GM18873 (cell line): Measurements from ENCODE around the gene ADIPOR1.
A peak's percentile ranks its signal among the peaks of the same experiment; 100 is the strongest.
"Not testable (repeated sequence)": the region's sequence is repeated elsewhere in the genome, so short reads cannot be mapped to it uniquely, and the experiment has no call there.

Source experiments
- ATAC-seq: cut with Tn5 transposase; IDR thresholded peaks from one replicate; pipeline ENCODE4 v1.9.1; 2021; ENCODE audit warnings: mild to moderate bottlenecking, moderate library complexity, moderate number of reproducible peaks; ENCODE audit not compliant: unreplicated experiment, low FRiP score

Gene ADIPOR1, protein sequence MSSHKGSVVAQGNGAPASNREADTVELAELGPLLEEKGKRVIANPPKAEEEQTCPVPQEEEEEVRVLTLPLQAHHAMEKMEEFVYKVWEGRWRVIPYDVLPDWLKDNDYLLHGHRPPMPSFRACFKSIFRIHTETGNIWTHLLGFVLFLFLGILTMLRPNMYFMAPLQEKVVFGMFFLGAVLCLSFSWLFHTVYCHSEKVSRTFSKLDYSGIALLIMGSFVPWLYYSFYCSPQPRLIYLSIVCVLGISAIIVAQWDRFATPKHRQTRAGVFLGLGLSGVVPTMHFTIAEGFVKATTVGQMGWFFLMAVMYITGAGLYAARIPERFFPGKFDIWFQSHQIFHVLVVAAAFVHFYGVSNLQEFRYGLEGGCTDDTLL

GRCh38 chr1:202957733-202958543 is at the start of gene ADIPOR1:
Gene ADIPOR1, minus strand, starts transcription at chr1:202958312. Its CDS starts 7,242 bp downstream, at chr1:202951070.
- ATAC-seq = peak; percentile 77

GRCh38 chr1:203006948-203007871 is 49.1 kb upstream of the ADIPOR1 start, which contains the start of gene TMEM183A:
Gene TMEM183A, plus strand, starts transcription at chr1:203007374. Its CDS starts 92 bp downstream, at chr1:203007466.
- peak; percentile 87 for ATAC-seq

DNA sequence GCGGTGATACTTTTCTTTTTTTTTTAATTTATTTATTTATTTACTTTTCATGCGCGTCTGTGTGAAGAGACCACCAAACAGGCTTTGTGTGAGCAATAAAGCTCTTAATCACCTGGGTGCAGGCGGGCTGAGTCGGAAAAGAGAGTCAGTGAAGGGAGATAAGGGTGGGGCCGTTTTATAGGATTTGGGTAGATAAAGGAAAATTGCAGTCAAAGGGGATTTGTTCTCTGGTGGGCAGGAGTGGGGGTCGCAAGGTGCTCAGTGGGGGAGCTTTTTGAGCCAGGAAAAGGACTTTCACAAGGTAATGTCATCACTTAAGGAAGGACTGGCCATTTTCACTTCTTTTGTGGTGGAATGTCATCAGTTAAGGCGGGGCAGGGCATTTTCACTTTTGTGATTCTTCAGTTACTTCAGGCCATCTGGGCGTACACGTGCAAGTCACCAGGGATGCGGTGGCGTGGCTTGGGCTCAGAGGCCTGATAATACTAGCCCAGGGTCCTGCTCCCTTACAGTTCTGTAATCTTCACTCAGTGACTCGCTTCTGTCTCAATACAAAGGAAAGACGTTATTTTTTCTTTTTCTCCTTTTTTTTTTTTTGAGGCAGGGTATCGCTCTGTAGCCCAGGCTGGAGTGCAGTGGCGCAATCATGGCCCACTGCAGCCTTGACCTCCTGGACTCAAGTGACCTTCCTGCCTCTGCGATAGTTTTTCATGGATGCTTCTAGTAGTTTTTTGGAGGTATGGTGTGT is 47.5 kb upstream of the ADIPOR1 start:
- not testable (repeated sequence) for ATAC-seq

GRCh38 chr1:203002951-203003350 is 44.8 kb upstream of the ADIPOR1 start:
- no peak for ATAC-seq

DNA sequence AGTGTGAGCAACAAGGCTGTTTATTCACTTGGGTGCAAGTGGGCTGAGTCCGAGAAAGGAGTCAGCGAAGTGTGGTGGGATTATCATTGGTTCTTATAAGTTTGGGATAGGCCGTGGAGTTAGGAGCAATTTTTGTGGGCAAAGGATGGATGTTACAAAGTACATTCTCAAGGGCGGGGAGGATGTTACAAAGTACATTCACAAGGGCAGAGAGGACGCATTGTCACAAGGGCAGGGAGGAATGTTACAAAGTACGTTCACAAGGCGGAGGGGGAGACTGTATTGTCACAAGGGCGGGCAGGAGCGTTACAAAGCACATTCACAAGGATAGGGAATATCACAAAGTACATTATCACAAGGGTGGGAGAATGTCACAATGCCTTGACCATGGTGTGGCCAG is 43.9 kb upstream of the ADIPOR1 start:
- no peak for ATAC-seq

DNA sequence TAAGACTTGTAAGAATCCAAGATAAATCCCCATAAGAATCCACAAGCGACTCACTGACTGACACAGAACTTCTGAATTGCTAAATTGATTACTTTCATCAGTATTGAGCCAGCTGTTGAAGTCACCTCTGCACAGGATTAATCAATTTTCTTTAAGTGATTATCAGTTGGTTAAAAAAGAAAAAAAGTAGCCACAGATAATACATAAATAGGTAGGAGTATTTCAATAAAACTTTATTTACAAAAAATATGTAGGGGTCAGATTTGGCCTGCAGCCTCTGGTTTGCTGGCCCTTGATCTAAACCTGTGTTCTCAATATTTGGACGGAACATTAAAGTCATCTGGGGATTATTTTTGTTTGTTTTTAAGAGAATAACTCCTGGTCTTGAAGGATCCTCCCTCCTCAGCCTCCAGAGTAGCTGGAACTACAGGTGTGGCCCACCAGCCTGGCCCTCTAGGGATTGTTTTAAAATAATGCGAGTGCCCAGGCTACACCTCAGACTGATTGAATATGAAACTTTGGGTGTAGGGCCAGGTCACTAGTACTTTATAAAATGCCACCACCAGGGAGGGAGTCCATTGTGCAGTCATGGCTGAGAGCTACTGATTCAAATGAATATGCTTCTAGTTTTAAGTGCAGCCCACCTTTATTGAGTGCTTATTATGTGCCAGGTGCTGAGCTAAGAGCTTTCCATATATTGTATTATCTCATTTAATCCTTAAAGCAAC is 42.3 kb upstream of the ADIPOR1 start:
- ATAC-seq = no peak

DNA sequence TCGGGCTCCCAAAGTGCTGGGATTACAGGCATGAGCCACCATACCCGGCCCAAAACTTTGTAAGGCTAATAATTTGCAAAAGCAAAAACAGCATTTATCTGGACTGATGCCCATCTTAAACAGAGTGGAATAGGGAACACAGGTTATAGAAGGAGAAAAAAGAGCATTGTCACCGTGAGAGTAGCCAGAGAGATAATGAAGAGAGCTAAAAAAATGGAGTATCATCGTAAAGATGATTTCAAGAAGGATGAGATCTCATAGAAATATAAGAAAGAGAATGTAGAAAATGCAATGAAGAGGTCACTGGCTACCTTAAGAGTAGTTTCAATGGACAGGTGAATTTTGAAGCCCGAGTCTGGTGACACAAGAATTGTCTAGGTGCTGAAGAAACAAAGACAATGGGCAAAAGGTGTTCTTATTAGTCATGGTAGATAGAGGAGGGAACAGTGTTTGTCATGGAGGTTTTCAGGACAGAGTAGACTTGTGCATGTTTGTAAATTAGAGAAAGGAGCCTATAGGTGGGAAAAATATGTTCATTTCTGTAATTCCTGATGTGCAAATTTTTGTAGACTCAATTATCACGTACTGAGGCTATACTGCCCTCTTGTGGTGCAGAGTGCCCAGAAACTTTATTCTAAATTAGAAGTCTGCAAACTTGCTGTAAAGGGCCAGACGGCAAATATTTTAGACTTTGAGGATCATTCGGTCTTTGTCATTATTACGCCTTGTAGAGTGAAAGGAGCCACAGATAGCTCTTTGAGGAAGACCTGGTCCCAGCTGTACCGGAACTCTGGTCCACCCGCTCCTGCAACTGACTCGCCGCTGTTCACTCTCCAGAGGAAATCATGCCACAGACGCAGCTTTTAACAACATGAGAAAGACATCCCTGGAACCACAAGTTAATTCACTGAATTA is 41.0 kb upstream of the ADIPOR1 start:
- no peak for ATAC-seq

DNA sequence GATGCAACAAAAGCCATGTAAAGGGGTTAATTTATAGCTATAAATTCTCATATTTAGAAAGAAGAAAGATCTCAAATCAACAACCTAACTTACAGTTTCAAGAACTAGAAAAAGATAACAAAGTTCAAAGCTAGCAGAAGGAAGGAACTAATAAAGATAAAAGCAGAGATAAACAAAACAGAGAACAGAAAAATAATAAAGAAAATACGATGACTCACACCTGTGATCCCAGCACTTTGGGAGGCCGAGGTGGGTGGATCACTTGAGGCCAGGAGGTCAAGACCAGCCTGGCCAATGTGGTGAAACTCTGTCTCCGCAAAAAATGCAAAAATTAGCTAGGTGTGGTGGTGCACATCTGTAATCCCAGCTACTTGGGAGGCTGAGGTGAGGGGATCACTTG is 36.6 kb upstream of the ADIPOR1 start:
- ATAC-seq = no peak

GRCh38 chr1:202991112-202991511 is 33.0 kb upstream of the ADIPOR1 start:
- ATAC-seq = no peak

DNA sequence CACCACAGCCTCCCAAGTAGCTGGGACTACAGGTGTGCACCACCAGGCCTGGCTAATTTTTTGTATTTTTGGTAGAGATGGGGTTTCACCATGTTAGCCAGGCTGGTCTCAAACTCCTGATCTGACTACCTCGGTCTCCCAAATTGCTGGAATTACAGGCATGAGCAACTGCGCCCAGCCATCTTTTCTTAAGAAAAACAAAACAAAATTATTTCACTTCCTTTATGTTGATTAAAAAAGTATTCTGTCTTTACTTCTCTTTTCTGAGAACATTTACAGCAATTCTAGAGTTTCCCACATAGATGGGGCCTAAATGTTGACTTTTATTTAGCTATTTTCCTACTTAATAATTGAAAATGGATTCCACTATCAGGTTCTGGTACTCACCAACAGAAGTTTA is 31.8 kb upstream of the ADIPOR1 start:
- no peak for ATAC-seq

- no peak for ATAC-seq
These were observed 29.9 kb upstream of the ADIPOR1 start for GRCh38 chr1:202987922-202988583.

DNA sequence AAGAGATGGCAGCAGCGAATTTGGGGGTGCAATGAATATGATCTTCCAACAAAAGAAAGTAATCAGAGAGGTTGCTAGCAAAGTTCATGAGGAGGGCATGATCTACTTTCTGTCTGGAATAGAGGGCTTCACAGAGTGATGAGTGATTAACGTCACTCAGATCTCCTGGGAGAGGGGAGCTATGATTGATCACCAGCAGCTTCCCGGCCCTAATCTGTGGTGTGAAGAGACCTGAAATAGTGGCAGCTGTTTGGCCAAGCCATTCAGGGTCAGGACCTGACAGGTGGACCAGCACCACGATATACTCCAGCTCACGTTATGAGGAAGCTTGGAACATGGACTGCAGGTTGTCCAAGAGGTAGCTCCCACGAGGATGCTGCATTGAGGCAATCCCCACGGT is 29.1 kb upstream of the ADIPOR1 start:
- no peak for ATAC-seq

GRCh38 chr1:202986120-202986519 is 28.0 kb upstream of the ADIPOR1 start:
- not testable (repeated sequence) for ATAC-seq

- ATAC-seq = no peak
These were observed 24.8 kb upstream of the ADIPOR1 start for GRCh38 chr1:202982715-202983430.

DNA sequence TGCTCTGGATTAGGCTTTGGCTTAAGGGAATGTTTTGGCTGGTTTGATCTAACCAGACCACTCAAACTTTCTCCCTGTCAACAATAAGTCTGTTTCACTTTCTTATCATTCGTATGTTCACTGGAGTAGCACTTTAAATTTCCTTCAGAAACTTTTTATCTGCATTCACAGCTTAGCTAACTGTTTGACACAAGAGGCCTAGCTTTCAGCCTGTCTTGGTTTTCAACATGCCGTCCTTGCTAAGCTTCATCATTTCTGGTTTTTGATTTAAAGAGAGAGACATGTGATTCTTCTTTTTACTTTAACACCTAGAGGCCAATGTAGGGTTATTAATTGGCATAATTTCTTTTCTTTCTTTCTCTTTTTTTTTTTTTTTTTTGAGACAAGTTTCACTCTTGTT is 23.8 kb upstream of the ADIPOR1 start:
- no peak for ATAC-seq

DNA sequence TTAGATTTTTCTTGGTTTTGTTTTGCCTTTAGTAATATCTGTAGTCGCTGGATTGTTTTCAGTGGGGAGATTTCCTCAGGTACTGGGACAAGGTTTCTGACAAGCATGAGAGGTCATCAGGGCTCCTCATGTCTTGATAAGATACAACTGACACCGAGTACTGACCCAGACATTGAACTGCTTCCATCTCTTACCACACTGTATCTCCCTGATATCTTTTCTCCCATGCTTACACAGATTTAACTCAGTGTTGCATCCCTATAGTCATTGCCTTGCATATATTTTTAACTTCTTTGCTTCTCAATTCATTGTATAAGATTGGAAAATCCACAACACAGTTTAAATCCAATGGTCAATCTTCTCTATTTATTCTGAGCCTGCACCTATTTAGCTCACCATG is 21.3 kb upstream of the ADIPOR1 start:
- no peak for ATAC-seq

DNA sequence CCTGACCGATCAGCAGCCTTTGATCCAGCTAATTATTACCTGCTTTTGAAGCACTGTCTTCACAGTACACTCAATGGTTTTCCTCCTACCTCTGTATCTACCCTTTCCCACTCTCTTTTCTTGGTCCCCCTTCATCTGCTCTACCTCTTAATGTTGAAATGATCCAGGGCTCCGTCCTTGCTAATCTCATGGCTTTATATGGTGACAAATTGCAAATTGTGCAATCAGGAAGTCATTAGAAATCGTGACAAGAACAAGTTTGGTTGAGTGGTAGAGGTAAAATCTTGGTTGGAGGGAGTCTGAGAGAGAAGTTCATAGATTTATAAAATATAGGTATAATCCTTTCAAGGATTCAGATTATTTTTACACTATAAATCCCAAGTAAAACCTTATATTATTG is 18.5 kb upstream of the ADIPOR1 start:
- ATAC-seq = no peak
